Measurements from ENCODE around the gene SHC3. TPM values are rescaled to one million over a fixed set of nuclear protein-coding genes. Genes with fewer than 3 reads are reported as not detected.

Gene SHC3
- total RNA-seq, 1 donor from 2014 or later: not detected

- intact Hi-C loops (cut with micrococcal nuclease): no loop called here
- H3K4me3 Mint-ChIP-seq: no peak overlapping the region
- H3K9me3 Mint-ChIP-seq: no peaks in the 10 kb centered on the region
- H3K4me1 Mint-ChIP-seq: no peaks in the 10 kb centered on the region
- no peak overlapping the region for H3K27ac Mint-ChIP-seq
- no peaks in the 10 kb centered on the region for H3K36me3 Mint-ChIP-seq (ENCODE audit: low read depth)
- no peak for DNase-seq
- H3K27me3 Mint-ChIP-seq: peaks cover 4% of the 10 kb centered on the region
Measured at GRCh38 chr9:89021154-89021803, 157.3 kb downstream of the SHC3 start.

- no peaks in the 10 kb centered on the region for H3K4me1 Mint-ChIP-seq
Measured at GRCh38 chr9:89020754-89021153, 157.9 kb downstream of the SHC3 start.

GRCh38 chr9:89015336-89015735, 163.3 kb downstream of the SHC3 start:
- Mint-ChIP-seq H3K9me3 (no peaks in the 10 kb centered on the region), H3K27me3 (peaks cover 12% of the 10 kb centered on the region), H3K27ac (no peak overlapping the region), H3K4me3 (no peak overlapping the region), H3K36me3 (ENCODE audit: low read depth) (no peaks in the 10 kb centered on the region), H3K4me1 (no peaks in the 10 kb centered on the region)
- DNase-seq: no peak
- intact Hi-C loops (cut with micrococcal nuclease): no loop called here

More at GRCh38 chr9:89020754-89021153, 157.9 kb downstream of the SHC3 start:
- DNase-seq: no peak
- H3K9me3 Mint-ChIP-seq: no peaks in the 10 kb centered on the region
- peaks cover 6% of the 10 kb centered on the region for H3K27me3 Mint-ChIP-seq
- no peak overlapping the region for H3K4me3 Mint-ChIP-seq
- no peak overlapping the region for H3K27ac Mint-ChIP-seq
- H3K36me3 Mint-ChIP-seq (ENCODE audit: low read depth): no peaks in the 10 kb centered on the region
- intact Hi-C loops (cut with micrococcal nuclease): no loop called here

GRCh38 chr9:89014153-89014552, 164.5 kb downstream of the SHC3 start:
- intact Hi-C loops (cut with micrococcal nuclease): no loop called here
- H3K27ac Mint-ChIP-seq: no peak overlapping the region
- H3K4me3 Mint-ChIP-seq: no peak overlapping the region
- DNase-seq: no peak
- H3K9me3 Mint-ChIP-seq: no peaks in the 10 kb centered on the region
- H3K4me1 Mint-ChIP-seq: no peaks in the 10 kb centered on the region
- peaks cover 12% of the 10 kb centered on the region for H3K27me3 Mint-ChIP-seq
- H3K36me3 Mint-ChIP-seq (ENCODE audit: low read depth): no peaks in the 10 kb centered on the region

- H3K9me3 Mint-ChIP-seq: no peaks in the 10 kb centered on the region
- H3K4me1 Mint-ChIP-seq: no peaks in the 10 kb centered on the region
- intact Hi-C loops (cut with micrococcal nuclease): no loop called here
Measured at GRCh38 chr9:89013660-89014059, 165.0 kb downstream of the SHC3 start.

GRCh38 chr9:89012294-89013042, 166.2 kb downstream of the SHC3 start:
- no peak overlapping the region for H3K4me3 Mint-ChIP-seq
- H3K4me1 Mint-ChIP-seq: no peaks in the 10 kb centered on the region
- no peak overlapping the region for H3K27ac Mint-ChIP-seq
- peaks cover 14% of the 10 kb centered on the region for H3K27me3 Mint-ChIP-seq
- H3K9me3 Mint-ChIP-seq: no peaks in the 10 kb centered on the region
- intact Hi-C loops (cut with micrococcal nuclease): no loop called here
- no peak for DNase-seq
- no peaks in the 10 kb centered on the region for H3K36me3 Mint-ChIP-seq (ENCODE audit: low read depth)

More at GRCh38 chr9:89013660-89014059, 165.0 kb downstream of the SHC3 start:
- Mint-ChIP-seq H3K4me3 (no peak overlapping the region), H3K27ac (no peak overlapping the region), H3K36me3 (ENCODE audit: low read depth) (no peaks in the 10 kb centered on the region), H3K27me3 (peaks cover 13% of the 10 kb centered on the region)
- DNase-seq: no peak

GRCh38 chr9:89011683-89012082, 166.9 kb downstream of the SHC3 start:
- no peak for DNase-seq
- no peaks in the 10 kb centered on the region for H3K9me3 Mint-ChIP-seq
- no peak overlapping the region for H3K27ac Mint-ChIP-seq
- intact Hi-C loops (cut with micrococcal nuclease): no loop called here
- H3K36me3 Mint-ChIP-seq (ENCODE audit: low read depth): no peaks in the 10 kb centered on the region
- H3K4me1 Mint-ChIP-seq: no peaks in the 10 kb centered on the region
- H3K27me3 Mint-ChIP-seq: peaks cover 11% of the 10 kb centered on the region
- H3K4me3 Mint-ChIP-seq: no peak overlapping the region

- peaks cover 10% of the 10 kb centered on the region for H3K27me3 Mint-ChIP-seq
- H3K36me3 Mint-ChIP-seq (ENCODE audit: low read depth): no peaks in the 10 kb centered on the region
- no peak overlapping the region for H3K4me3 Mint-ChIP-seq
- intact Hi-C loops (cut with micrococcal nuclease): no loop called here
- H3K27ac Mint-ChIP-seq: no peak overlapping the region
- DNase-seq: no peak
- H3K4me1 Mint-ChIP-seq: no peaks in the 10 kb centered on the region
- no peaks in the 10 kb centered on the region for H3K9me3 Mint-ChIP-seq
Measured at GRCh38 chr9:89010526-89011111, 168.0 kb downstream of the SHC3 start.

GRCh38 chr9:89010056-89010455, 168.6 kb downstream of the SHC3 start:
- H3K9me3 Mint-ChIP-seq: no peaks in the 10 kb centered on the region
- H3K4me1 Mint-ChIP-seq: no peaks in the 10 kb centered on the region
- H3K27ac Mint-ChIP-seq: no peak overlapping the region
- H3K4me3 Mint-ChIP-seq: no peak overlapping the region
- H3K36me3 Mint-ChIP-seq (ENCODE audit: low read depth): no peaks in the 10 kb centered on the region
- intact Hi-C loops (cut with micrococcal nuclease): no loop called here
- H3K27me3 Mint-ChIP-seq: peaks cover 10% of the 10 kb centered on the region
- DNase-seq: no peak

GRCh38 chr9:89009546-89009840, 169.1 kb downstream of the SHC3 start:
- intact Hi-C loops (cut with micrococcal nuclease): no loop called here
- DNase-seq: no peak
- Mint-ChIP-seq H3K27me3 (peaks cover 9% of the 10 kb centered on the region), H3K27ac (no peak overlapping the region), H3K36me3 (ENCODE audit: low read depth) (no peaks in the 10 kb centered on the region), H3K4me1 (no peaks in the 10 kb centered on the region), H3K9me3 (no peaks in the 10 kb centered on the region), H3K4me3 (no peak overlapping the region)

GRCh38 chr9:89008744-89009545, 169.7 kb downstream of the SHC3 start:
- intact Hi-C loops (cut with micrococcal nuclease): no loop called here

GRCh38 chr9:89008055-89008743, 170.4 kb downstream of the SHC3 start:
- no peaks in the 10 kb centered on the region for H3K4me1 Mint-ChIP-seq
- no peaks in the 10 kb centered on the region for H3K9me3 Mint-ChIP-seq
- DNase-seq: no peak
- no peak overlapping the region for H3K27ac Mint-ChIP-seq
- no peaks in the 10 kb centered on the region for H3K36me3 Mint-ChIP-seq (ENCODE audit: low read depth)
- intact Hi-C loops (cut with micrococcal nuclease): no loop called here
- H3K4me3 Mint-ChIP-seq: no peak overlapping the region
- peaks cover 16% of the 10 kb centered on the region for H3K27me3 Mint-ChIP-seq

More at GRCh38 chr9:89008744-89009545, 169.7 kb downstream of the SHC3 start:
- DNase-seq: no peak
- Mint-ChIP-seq H3K9me3 (no peaks in the 10 kb centered on the region), H3K4me3 (no peak overlapping the region), H3K27me3 (peaks cover 9% of the 10 kb centered on the region), H3K36me3 (ENCODE audit: low read depth) (no peaks in the 10 kb centered on the region), H3K27ac (no peak overlapping the region), H3K4me1 (no peaks in the 10 kb centered on the region)
